Testis (tissue), 3 donors: Measurements from ENCODE around the gene ARMC2. TPM values are rescaled to one million over a fixed set of nuclear protein-coding genes. Genes with fewer than 3 reads are reported as not detected.
A peak's percentile ranks its signal among the peaks of the same experiment; 100 is the strongest.
"Not testable (repeated sequence)": the region's sequence is repeated elsewhere in the genome, so short reads cannot be mapped to it uniquely, and the experiment has no call there.

Experiments used
- DNase-seq: peaks from one replicate; pipeline ENCODE4 v3.0.0-alpha.2; 2019
- H3K27ac ChIP-seq, 2 donors: fragments of 200-600 bp; sonication (generic); one replicate each; pipeline ENCODE4 v1.5.1; 2019
- H3K27me3 ChIP-seq: fragments of 200-600 bp; sonication (generic); one replicate; pipeline ENCODE4 v1.5.1; 2019
- H3K36me3 ChIP-seq: fragments of 200-600 bp; sonication (generic); one replicate; pipeline ENCODE4 v1.5.1; 2017; ENCODE audit warnings: low read depth; ENCODE audit errors: missing control alignments
- H3K4me1 ChIP-seq: fragments of 200-600 bp; sonication (generic); one replicate; pipeline ENCODE4 v1.5.1; 2019
- H3K4me3 ChIP-seq, 2 donors: fragments of 200-600 bp; sonication (generic); one replicate each; pipeline ENCODE4 v1.5.1; 2017 to 2019
- H3K9me3 ChIP-seq: fragments of 200-600 bp; sonication (generic); one replicate; pipeline ENCODE4 v1.5.1; 2017
- CTCF ChIP-seq, 3 experiments: fragments of 450-650 bp in 2 of 3; fragments of 200-600 bp in 1 of 3; sonication (generic) in 1 of 3; IDR thresholded peaks; one replicate each; pipeline ENCODE4 v1.5.1; 2016 to 2019; ENCODE audit warnings: antibody characterized with exemption in 3 of 3, mild to moderate bottlenecking in 2 of 3, moderate library complexity in 1 of 3
- POLR2A ChIP-seq: fragments of 450-650 bp; IDR thresholded peaks from one replicate; pipeline ENCODE4 v1.6.1; 2017; ENCODE audit warnings: antibody characterized with exemption, mild to moderate bottlenecking, moderate library complexity
- WGBS, 2 donors: methylation state at CpG; one replicate each; pipeline ENCODE4 v1.1.5; 2018; 5-methylcytosine and 5-hydroxymethylcytosine counted together
- intact Hi-C: fragments of 100-400 bp; cut with DNase I; formaldehyde crosslinking; loops from one replicate; pipeline ENCODE4 v1.15.1; 2023; ENCODE audit warnings: low total_unique reads
- polyA plus RNA-seq: library from polyadenylated mRNA; stranded (reverse); fragments of 350-450 nt; fragmentation: Illumina TruSeq; extraction: RNeasy Lipid Tissue Mini Kit (QIAGEN cat#74804); gene quantifications from one replicate; pipeline ENCODE4 v1.2.3, GENCODE V29; 2014; ENCODE audit warnings: low read depth, low replicate concordance; ENCODE audit not compliant: insufficient read depth
- total RNA-seq, 2 donors: library from RNA; depleted of rRNA; stranded (reverse); fragments of >200 nt; gene quantifications; one replicate each; pipeline ENCODE4 v1.2.3, GENCODE V29; 2016

Gene ARMC2
- total and polyA plus RNA-seq, 3 donors from 2014 or later, result 24.0 to 78.6 (median 51.4) TPM

DNA sequence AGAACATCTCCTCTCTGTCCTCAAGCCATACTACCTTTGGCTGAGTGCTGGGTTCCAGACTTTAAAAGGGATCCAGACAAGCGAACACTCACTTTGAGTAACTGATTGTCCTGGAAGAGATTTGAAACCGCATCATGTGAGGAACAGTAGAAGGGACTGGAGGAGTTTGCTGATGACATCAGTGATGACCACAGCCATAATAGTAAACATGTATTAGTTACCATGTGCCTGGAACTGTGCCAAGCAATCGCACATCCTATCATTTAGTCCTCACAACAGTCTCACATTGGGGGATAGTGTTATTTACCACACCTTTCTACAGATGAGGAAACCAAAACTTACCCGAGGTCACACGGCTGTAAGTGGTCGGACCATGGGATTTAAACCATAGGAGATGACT lies 39.8 kb downstream of the ARMC2 start:
- H3K4me1 ChIP-seq, result no peaks in the 10 kb centered on the region
- WGBS, 2 donors, result 88 to 91% methylated on average over 6 of the region's 6 CpGs
- no peak for DNase-seq
- H3K27me3 ChIP-seq, result no peaks in the 10 kb centered on the region
- no peak overlapping the region for H3K27ac ChIP-seq
- H3K9me3 ChIP-seq, result no peaks in the 10 kb centered on the region
- H3K36me3 ChIP-seq, result no peaks in the 10 kb centered on the region
- H3K4me3 ChIP-seq, result no peak overlapping the region
- no peak for TF ChIP-seq CTCF (IDR thresholded peaks at IDR 0.05)
- TF ChIP-seq POLR2A, result no peak
- intact Hi-C loops, result loop anchor here (5.0 kb wide), 1 partner anchor 346 kb away; no protein-coding TSS in a partner anchor

GRCh38 chr6:108888745-108889144 lies 40.5 kb downstream of the ARMC2 start:
- no peak for DNase-seq
- Histone ChIP-seq H3K36me3 (no peaks in the 10 kb centered on the region), H3K27ac (no peak overlapping the region), H3K4me3 (no peak overlapping the region), H3K9me3 (no peaks in the 10 kb centered on the region), H3K27me3 (no peaks in the 10 kb centered on the region), H3K4me1 (no peaks in the 10 kb centered on the region)
- TF ChIP-seq CTCF (IDR thresholded peaks at IDR 0.05) (no peak), POLR2A (no peak)
- 89 to 91% methylated on average over 2 of the region's 2 CpGs for WGBS, 2 donors
- intact Hi-C loops, result loop anchor here (5.0 kb wide), 1 partner anchor 346 kb away; no protein-coding TSS in a partner anchor

DNA sequence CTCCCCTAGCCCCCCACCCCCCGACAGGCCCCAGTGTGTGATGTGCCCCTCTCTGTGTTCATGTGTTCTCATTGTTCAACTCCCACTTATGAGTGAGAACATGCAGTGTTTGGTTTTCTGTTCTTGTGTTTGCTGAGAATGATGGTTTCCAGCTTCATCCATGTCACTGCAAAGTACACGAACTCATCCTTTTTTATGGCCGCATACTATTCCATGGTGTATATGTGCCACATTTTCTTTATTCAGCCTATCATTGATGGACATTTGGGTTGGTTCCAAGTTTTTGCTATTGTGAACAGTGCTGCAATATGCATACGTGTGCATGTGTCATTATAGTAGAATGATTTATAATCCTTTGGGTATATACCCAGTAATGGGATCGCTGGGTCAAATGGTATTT lies 42.7 kb downstream of the ARMC2 start:
- not testable (repeated sequence) for H3K9me3 ChIP-seq, H3K27me3 ChIP-seq, DNase-seq, H3K36me3 ChIP-seq, H3K4me1 ChIP-seq, H3K27ac ChIP-seq, H3K4me3 ChIP-seq
- 97% methylated on average over 5 of the region's 5 CpGs for WGBS, 2 donors
- intact Hi-C loops, result loop anchor here (10.0 kb wide), 1 partner anchor 326 kb away; the partner anchor contains the start of gene FOXO3

- TF ChIP-seq CTCF (IDR thresholded peaks at IDR 0.05) (no peak), POLR2A (no peak)
- no peak for DNase-seq
- Histone ChIP-seq H3K36me3 (no peaks in the 10 kb centered on the region), H3K4me1 (no peaks in the 10 kb centered on the region), H3K9me3 (no peaks in the 10 kb centered on the region), H3K27me3 (no peaks in the 10 kb centered on the region), H3K27ac (peak overlapping the region in 1 of 2 donors; percentile 54), H3K4me3 (no peak overlapping the region)
- 81 to 92% methylated on average over 1 of the region's 1 CpG for WGBS, 2 donors
- intact Hi-C loops, result loop anchor here (10.0 kb wide), 1 partner anchor 331 kb away; the partner anchor contains the start of gene FOXO3
Observed at GRCh38 chr6:108895571-108895970, 47.3 kb downstream of the ARMC2 start.

DNA sequence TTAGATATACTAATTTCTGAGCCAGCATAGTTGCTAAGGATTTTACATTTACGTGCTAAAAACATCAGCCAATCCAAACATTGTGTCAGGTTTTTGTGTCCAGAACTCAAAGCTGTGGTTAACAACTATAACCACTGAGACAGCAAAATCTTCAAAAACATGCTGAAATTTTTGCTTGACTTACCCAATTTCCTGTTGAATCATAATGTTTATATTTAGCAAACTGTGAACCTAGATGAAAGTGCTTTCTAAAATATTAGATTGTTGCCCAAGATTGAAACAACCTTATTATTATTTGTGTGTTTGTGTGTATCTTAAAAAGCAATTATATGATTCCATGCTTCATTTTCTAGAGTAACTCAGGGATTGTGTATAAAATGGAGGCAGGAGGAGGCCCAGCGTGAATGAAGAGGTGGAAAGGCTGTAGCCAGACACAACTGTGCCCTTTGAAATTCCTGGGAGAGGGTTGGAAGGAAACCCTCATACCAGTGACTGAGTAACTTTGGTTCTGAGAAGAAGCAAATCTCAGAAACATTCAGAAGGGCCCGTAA lies 48.0 kb downstream of the ARMC2 start:
- Histone ChIP-seq H3K27ac (peak overlapping the region in 1 of 2 donors; percentile 54), H3K9me3 (no peaks in the 10 kb centered on the region), H3K27me3 (no peaks in the 10 kb centered on the region), H3K4me3 (no peak overlapping the region), H3K36me3 (no peaks in the 10 kb centered on the region), H3K4me1 (no peaks in the 10 kb centered on the region)
- no peak for TF ChIP-seq CTCF (IDR thresholded peaks at IDR 0.05)
- no peak for TF ChIP-seq POLR2A
- intact Hi-C loops, result loop anchor here (10.0 kb wide), 1 partner anchor 331 kb away; the partner anchor contains the start of gene FOXO3
- no peak for DNase-seq
- WGBS, 2 donors, result 68 to 70% methylated on average over 3 of the region's 3 CpGs
